Measurements from ENCODE around the gene ZFPM1. TPM values are rescaled to one million over a fixed set of nuclear protein-coding genes. Genes with fewer than 3 reads are reported as not detected.

The ZFPM1 gene
- total RNA-seq, 3 donors from 2014 or later (not counting 1 experiment from before 2014, with no cell fraction given): 56.3 to 71.0 (median 64.6) TPM

DNA sequence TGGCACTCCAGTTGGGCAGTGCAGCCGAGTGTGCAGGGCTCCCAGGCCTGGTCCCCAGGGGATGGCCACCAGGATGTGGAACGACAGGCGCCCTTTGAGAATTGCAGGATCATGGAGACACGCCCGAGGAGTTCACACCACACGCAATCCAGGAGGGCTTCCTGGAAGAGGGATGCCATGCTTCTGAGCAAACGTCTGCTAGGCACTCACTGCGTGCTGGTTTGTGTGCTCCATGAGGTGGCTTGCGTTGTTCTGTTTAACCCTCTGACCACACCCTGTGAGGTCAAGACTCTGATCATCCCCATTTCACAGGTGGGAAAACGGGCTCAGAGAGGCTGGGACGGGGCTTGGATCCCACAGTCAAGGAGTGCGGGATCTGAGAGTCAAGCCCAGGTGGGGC, 32.6 kb upstream of the ZFPM1 start:
- no peak overlapping the region for H3K4me3 ChIP-seq (ENCODE audit: low read length)
- H3K27me3 Mint-ChIP-seq (ENCODE audit: low read depth in 2 of 2): no peaks in the 10 kb centered on the region
- H3K9me3 ChIP-seq (ENCODE audit: control insufficient read depth, insufficient read depth, low read length): no peaks in the 10 kb centered on the region
- no peak for ATAC-seq
- intact Hi-C loops (cut with micrococcal nuclease): no loop called here
- TF ChIP-seq, protein P1, sequence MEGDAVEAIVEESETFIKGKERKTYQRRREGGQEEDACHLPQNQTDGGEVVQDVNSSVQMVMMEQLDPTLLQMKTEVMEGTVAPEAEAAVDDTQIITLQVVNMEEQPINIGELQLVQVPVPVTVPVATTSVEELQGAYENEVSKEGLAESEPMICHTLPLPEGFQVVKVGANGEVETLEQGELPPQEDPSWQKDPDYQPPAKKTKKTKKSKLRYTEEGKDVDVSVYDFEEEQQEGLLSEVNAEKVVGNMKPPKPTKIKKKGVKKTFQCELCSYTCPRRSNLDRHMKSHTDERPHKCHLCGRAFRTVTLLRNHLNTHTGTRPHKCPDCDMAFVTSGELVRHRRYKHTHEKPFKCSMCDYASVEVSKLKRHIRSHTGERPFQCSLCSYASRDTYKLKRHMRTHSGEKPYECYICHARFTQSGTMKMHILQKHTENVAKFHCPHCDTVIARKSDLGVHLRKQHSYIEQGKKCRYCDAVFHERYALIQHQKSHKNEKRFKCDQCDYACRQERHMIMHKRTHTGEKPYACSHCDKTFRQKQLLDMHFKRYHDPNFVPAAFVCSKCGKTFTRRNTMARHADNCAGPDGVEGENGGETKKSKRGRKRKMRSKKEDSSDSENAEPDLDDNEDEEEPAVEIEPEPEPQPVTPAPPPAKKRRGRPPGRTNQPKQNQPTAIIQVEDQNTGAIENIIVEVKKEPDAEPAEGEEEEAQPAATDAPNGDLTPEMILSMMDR (IDR thresholded peaks at IDR 0.05): no peak
- no peaks in the 10 kb centered on the region for H3K27me3 ChIP-seq (ENCODE audit: control insufficient read depth, insufficient read depth, low read length)
- H3K9me3 Mint-ChIP-seq: peaks cover 0 to 2% of the 10 kb centered on the region in 2 donors
- no peak overlapping the region for H3K27ac Mint-ChIP-seq
- no peaks in the 10 kb centered on the region for H3K36me3 Mint-ChIP-seq
- 78% methylated on average over 12 of the region's 12 CpGs for WGBS (ENCODE audit: insufficient coverage)
- no peaks in the 10 kb centered on the region for H3K4me1 ChIP-seq (ENCODE audit: control insufficient read depth, insufficient read depth, low read length)
- H3K4me3 Mint-ChIP-seq: no peak overlapping the region
- H3K4me1 Mint-ChIP-seq: peaks cover 0 to 12% of the 10 kb centered on the region in 2 donors
- no peaks in the 10 kb centered on the region for H3K36me3 ChIP-seq (ENCODE audit: control insufficient read depth, insufficient read depth, low read length)
- no peak for DNase-seq
- no peak overlapping the region for H3K27ac ChIP-seq (ENCODE audit: low read length)

DNA sequence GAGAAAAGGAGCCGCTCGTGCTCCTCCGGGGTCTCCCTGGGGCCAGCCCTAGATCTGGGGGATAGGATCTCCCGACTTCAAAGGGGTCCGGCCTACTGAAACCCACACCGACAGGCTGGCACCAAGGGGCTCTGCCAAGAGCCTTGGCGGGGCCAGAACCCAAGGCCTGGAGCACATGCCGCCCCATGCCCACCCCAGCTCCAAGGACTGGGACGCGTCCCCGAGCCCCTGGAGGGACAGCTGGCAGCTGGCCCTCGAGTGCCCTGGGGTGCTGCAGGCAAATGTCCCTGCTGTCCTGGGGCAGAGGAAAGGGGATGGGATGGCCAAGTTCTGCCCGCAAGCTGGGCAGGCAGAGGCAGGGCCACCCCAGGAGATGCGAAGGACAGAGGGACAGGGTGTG, 31.8 kb upstream of the ZFPM1 start:
- Mint-ChIP-seq H3K9me3 (peaks cover 0 to 2% of the 10 kb centered on the region in 2 donors), H3K36me3 (no peaks in the 10 kb centered on the region), H3K27me3 (ENCODE audit: low read depth in 2 of 2) (no peaks in the 10 kb centered on the region), H3K27ac (no peak overlapping the region), H3K4me3 (no peak overlapping the region), H3K4me1 (peaks cover 0 to 12% of the 10 kb centered on the region in 2 donors)
- Histone ChIP-seq H3K4me3 (ENCODE audit: low read length) (no peak overlapping the region), H3K27ac (ENCODE audit: low read length) (no peak overlapping the region), H3K9me3 (ENCODE audit: control insufficient read depth, insufficient read depth, low read length) (no peaks in the 10 kb centered on the region), H3K4me1 (ENCODE audit: control insufficient read depth, insufficient read depth, low read length) (no peaks in the 10 kb centered on the region), H3K36me3 (ENCODE audit: control insufficient read depth, insufficient read depth, low read length) (no peaks in the 10 kb centered on the region), H3K27me3 (ENCODE audit: control insufficient read depth, insufficient read depth, low read length) (no peaks in the 10 kb centered on the region)
- ATAC-seq (no peak), DNase-seq (no peak)
- WGBS (ENCODE audit: insufficient coverage): 86% methylated on average over 14 of the region's 14 CpGs
- intact Hi-C loops (cut with micrococcal nuclease): no loop called here
- TF ChIP-seq, protein P1 (IDR thresholded peaks at IDR 0.05): no peak

DNA sequence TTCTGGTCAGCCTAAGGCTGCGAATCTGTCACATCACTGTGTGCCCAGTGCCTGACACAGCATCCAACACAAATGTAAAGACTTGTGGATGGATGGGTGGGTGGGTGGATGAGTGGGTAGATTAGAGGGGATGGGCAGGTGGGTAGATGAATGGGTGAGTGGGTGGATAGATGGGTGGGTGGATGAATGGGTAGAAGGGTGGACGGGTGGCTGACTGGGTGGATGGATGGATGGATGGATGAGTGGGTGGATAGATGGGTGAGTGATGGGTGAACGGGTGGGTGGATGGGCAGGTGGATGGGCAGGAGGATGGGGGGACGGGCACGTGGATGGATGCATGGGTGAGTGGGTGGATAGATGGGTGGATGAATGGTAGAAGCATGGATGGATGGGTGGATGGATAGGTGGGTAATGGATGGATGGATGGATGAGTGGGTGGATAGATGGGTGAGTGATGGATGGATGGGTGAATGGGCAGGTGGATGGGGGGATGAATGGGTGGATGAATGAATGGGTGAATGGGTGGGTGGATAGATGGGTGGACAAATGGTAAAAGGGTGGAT, 31.1 kb upstream of the ZFPM1 start:
- TF ChIP-seq, protein P1 (IDR thresholded peaks at IDR 0.05): no peak
- WGBS (ENCODE audit: insufficient coverage): 53% methylated on average over 5 of the region's 5 CpGs
- no peaks in the 10 kb centered on the region for H3K27me3 ChIP-seq (ENCODE audit: control insufficient read depth, insufficient read depth, low read length)

More for the DNA sequence above, 31.1 kb upstream of the ZFPM1 start:
- DNase-seq: no peak
- no peaks in the 10 kb centered on the region for H3K36me3 ChIP-seq (ENCODE audit: control insufficient read depth, insufficient read depth, low read length)
- H3K4me1 Mint-ChIP-seq: peaks cover 0 to 12% of the 10 kb centered on the region in 2 donors
- H3K4me3 Mint-ChIP-seq: no peak overlapping the region
- no peaks in the 10 kb centered on the region for H3K9me3 ChIP-seq (ENCODE audit: control insufficient read depth, insufficient read depth, low read length)
- ATAC-seq: no peak
- H3K27me3 Mint-ChIP-seq (ENCODE audit: low read depth in 2 of 2): no peaks in the 10 kb centered on the region
- no peak overlapping the region for H3K4me3 ChIP-seq (ENCODE audit: low read length)
- intact Hi-C loops (cut with micrococcal nuclease): no loop called here
- no peaks in the 10 kb centered on the region for H3K4me1 ChIP-seq (ENCODE audit: control insufficient read depth, insufficient read depth, low read length)
- H3K27ac ChIP-seq (ENCODE audit: low read length): no peak overlapping the region
- H3K36me3 Mint-ChIP-seq: no peaks in the 10 kb centered on the region
- peaks cover 0 to 2% of the 10 kb centered on the region in 2 donors for H3K9me3 Mint-ChIP-seq
- H3K27ac Mint-ChIP-seq: no peak overlapping the region

Data from natural killer cell (primary cell).